Skeletal muscle cell (primary cell): ENCODE data around the gene SELL.
"Not testable (repeated sequence)": the region's sequence is repeated elsewhere in the genome, so short reads cannot be mapped to it uniquely, and the experiment has no call there.

Source experiments
- DNase-seq: peaks from one replicate; pipeline ENCODE4 v3.0.0-alpha.2; 2010; ENCODE audit warnings: low read depth
- H3K4me3 ChIP-seq: 2 replicates; pipeline ENCODE4 v1.5.1; 2011; ENCODE audit warnings: low read depth, mild to moderate bottlenecking, control low read depth, low read length, moderate library complexity

Gene SELL

GRCh38 chr1:169676001-169676400 is 35.4 kb downstream of the SELL start:
- peak; percentile 47 for DNase-seq

GRCh38 chr1:169670836-169671235 is 40.6 kb downstream of the SELL start:
- no peak for DNase-seq
- H3K4me3 ChIP-seq, result no peak overlapping the region

More at GRCh38 chr1:169676001-169676400, 35.4 kb downstream of the SELL start:
- H3K4me3 ChIP-seq, result no peak overlapping the region

- DNase-seq, H3K4me3 ChIP-seq: not testable (repeated sequence)
Measured at GRCh38 chr1:169670244-169670643, 41.2 kb downstream of the SELL start.

- not testable (repeated sequence) for H3K4me3 ChIP-seq, DNase-seq
Measured at GRCh38 chr1:169667699-169668596, 43.5 kb downstream of the SELL start.

- H3K4me3 ChIP-seq, result not testable (repeated sequence)
Measured at GRCh38 chr1:169667227-169667639, 44.2 kb downstream of the SELL start.

GRCh38 chr1:169662680-169663079 is 48.7 kb downstream of the SELL start:
- DNase-seq, H3K4me3 ChIP-seq: not testable (repeated sequence)

More at GRCh38 chr1:169667227-169667639, 44.2 kb downstream of the SELL start:
- DNase-seq, result not testable (repeated sequence)

GRCh38 chr1:169661066-169661465 is 50.4 kb downstream of the SELL start:
- not testable (repeated sequence) for DNase-seq, H3K4me3 ChIP-seq

GRCh38 chr1:169658777-169659176 is 52.6 kb downstream of the SELL start:
- DNase-seq, H3K4me3 ChIP-seq: not testable (repeated sequence)

- no peak for DNase-seq
- H3K4me3 ChIP-seq, result no peak overlapping the region
Measured at GRCh38 chr1:169653873-169654272, 57.5 kb downstream of the SELL start.

- no peak for DNase-seq
- no peak overlapping the region for H3K4me3 ChIP-seq
Measured at GRCh38 chr1:169651035-169651434, 60.4 kb downstream of the SELL start.

GRCh38 chr1:169650551-169650950 is 60.9 kb downstream of the SELL start:
- no peak overlapping the region for H3K4me3 ChIP-seq

GRCh38 chr1:169648709-169649108 is 62.7 kb downstream of the SELL start:
- no peak for DNase-seq
- H3K4me3 ChIP-seq, result no peak overlapping the region

More at GRCh38 chr1:169650551-169650950, 60.9 kb downstream of the SELL start:
- DNase-seq, result no peak

- DNase-seq, result no peak
- no peak overlapping the region for H3K4me3 ChIP-seq
Measured at GRCh38 chr1:169648187-169648586, 63.2 kb downstream of the SELL start.

- DNase-seq, result no peak
Measured at GRCh38 chr1:169647512-169647911, 63.9 kb downstream of the SELL start.

GRCh38 chr1:169644297-169644696 is 67.1 kb downstream of the SELL start:
- no peak for DNase-seq
- H3K4me3 ChIP-seq, result no peak overlapping the region

More at GRCh38 chr1:169647512-169647911, 63.9 kb downstream of the SELL start:
- H3K4me3 ChIP-seq, result no peak overlapping the region
